GM12878 (cell line): ENCODE results near the gene TSC22D4. TPM values are rescaled to one million over a fixed set of nuclear protein-coding genes. Genes with fewer than 3 reads are reported as not detected.

Source experiments
- BMI1 ChIP-seq: fragments of 450-650 bp; IDR thresholded peaks from 2 replicates; pipeline ENCODE4 v1.6.1; 2016; ENCODE audit warnings: mild to moderate bottlenecking, moderate library complexity, borderline replicate concordance
- NKRF ChIP-seq: fragments of 450-650 bp; conservative IDR thresholded peaks from 2 replicates; pipeline ENCODE4 v1.6.1; 2017; ENCODE audit warnings: mild to moderate bottlenecking, moderate library complexity
- NR2F1 ChIP-seq: fragments of 450-650 bp; conservative IDR thresholded peaks from 2 replicates; pipeline ENCODE4 v1.6.1; 2017; ENCODE audit warnings: mild to moderate bottlenecking
- NRF1 ChIP-seq: conservative IDR thresholded peaks from 2 replicates; pipeline ENCODE4 v1.6.1; 2011; ENCODE audit warnings: mild to moderate bottlenecking, low read depth, low read length, improper control_type of control experiment
- PRDM15 ChIP-seq: fragments of 450-650 bp; formaldehyde crosslinking; IDR thresholded peaks from 2 replicates; pipeline ENCODE4 v1.4.0; 2020; ENCODE audit warnings: mild to moderate bottlenecking, moderate library complexity
- SUPT20H ChIP-seq: IDR thresholded peaks from 2 replicates; pipeline ENCODE4 v1.6.1; 2011; ENCODE audit warnings: low read depth, mild to moderate bottlenecking, low read length, moderate library complexity, borderline replicate concordance; ENCODE audit not compliant: control insufficient read depth
- USF1 ChIP-seq: IDR thresholded peaks from 2 replicates; pipeline ENCODE4 v1.6.1; 2011; ENCODE audit warnings: borderline replicate concordance, low read depth, mild to moderate bottlenecking, moderate library complexity, mixed read lengths, low read length; ENCODE audit not compliant: insufficient read depth; ENCODE audit errors: extremely low read length
- polyA plus RNA-seq, 11 experiments: library from polyadenylated mRNA; depleted of rRNA in 4 of 11; unstranded in 6 of 11; stranded (reverse) in 5 of 11; fragments of >200 nt; fragmentation: Nextera tagmentation in 4 of 11; fragmentation: Illumina TruSeq in 1 of 11; extraction: Ambion mirVana in 4 of 11; extraction: Trizol in 1 of 11; gene quantifications; 1 replicate in 1 of 11; 2 replicates in 10 of 11; pipeline versions ENCODE4 v1.2.1 to v1.2.3, GENCODE V29; 2011 to 2016; ENCODE audit warnings: inconsistent platforms in 2 of 11, missing spikeins in 2 of 11, low read depth in 1 of 11
- total RNA-seq, 4 experiments: library from RNA; depleted of rRNA in 3 of 4; stranded (reverse); fragments of >200 nt in 3 of 4; fragmentation: Illumina TruSeq in 1 of 4; extraction: Trizol in 1 of 4; gene quantifications; 2 replicates each; pipeline versions ENCODE4 v1.2.1 to v1.2.3, GENCODE V29; 2013 to 2021

TSC22D4 gene
- total and polyA plus RNA-seq, 10 of the 15 experiments (the other 5 are each of a cell fraction or from before 2014, with no cell fraction given) = 0.50 to 65.7 (median 24.4) TPM

- TF ChIP-seq NKRF (peak; percentile 15), NRF1 (peak; percentile 84), BMI1 (peak; percentile 2), NR2F1 (no peak), SUPT20H (no peak), PRDM15 (CRISPR knock-in tag) (no peak; the same call in 1 of the 2 replicates), USF1 (peak; percentile 85)
Observed at GRCh38 chr7:100428967-100429636, 49.9 kb downstream of the TSC22D4 start (continued).
